ENCODE data around the gene BMPER.

Gene BMPER

GRCh38 chr7:34026481-34027190 is 121.3 kb downstream of the BMPER start:
- no peak for DNase-seq (ENCODE audit: low read depth in 2 of 2)

- no peak for DNase-seq (ENCODE audit: low read depth in 2 of 2)
Observed at GRCh38 chr7:34031156-34031555, 125.8 kb downstream of the BMPER start.

DNA sequence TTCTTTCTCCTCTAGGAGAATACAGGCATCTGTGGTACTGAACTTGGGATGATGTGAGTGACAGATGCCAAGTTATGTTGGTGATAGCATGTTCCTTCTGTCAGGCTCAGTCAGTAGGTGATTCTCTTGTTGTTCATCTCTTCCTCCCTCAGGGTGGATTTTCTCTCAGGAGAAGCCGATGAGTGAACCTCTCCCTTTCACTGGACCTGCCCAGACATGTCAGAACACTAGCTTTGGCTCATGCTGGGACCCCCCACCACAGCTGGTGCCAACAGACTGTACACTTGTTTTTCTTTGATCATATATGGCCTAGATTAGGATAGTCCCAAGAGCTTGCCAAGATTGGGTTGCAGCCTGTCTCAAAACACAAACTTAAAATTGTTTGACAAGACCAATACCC is 129.4 kb downstream of the BMPER start:
- no peak for DNase-seq (ENCODE audit: low read depth in 2 of 2)

DNA sequence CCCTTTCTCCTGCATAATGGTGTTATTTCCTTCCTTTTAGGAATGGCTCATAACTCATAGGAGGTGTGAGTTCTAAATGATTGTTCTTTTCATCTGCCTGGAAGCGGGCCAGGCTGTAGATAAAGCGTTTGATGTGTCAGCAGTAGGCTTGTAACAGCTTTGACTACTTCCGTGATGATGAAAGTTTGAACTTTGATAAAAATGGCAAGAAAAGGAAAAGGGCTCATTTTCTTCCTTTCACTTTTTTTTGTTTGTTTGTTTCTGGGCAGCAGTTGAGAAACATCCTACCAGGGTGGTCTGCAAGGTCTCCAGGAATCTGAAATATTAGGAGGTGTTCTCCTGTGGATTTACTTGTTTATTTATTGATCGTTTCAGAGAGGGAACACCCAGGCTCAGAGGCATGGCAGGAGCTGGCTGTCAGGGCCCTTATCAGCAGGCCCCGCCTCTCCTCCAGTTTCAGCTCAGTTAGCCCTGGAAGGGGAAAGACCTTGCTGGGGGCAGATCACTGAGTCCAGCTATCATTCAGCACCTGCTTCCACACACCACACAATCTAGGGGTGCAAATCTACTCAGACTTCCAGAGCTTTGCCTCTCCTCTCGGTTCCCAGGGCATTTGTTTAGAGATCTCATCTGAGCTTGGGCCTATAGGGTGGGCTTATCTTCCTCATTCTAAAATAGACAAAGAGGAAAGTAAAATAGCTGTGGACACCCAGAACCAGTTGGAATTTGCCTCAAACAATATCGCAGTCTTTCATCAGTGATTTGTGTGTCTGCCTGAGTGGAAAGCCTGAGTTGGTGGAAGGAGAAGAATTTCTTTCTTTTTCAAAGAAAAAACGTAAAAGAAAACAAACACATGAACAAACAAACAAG is 130.9 kb downstream of the BMPER start:
- no peak for DNase-seq (ENCODE audit: low read depth in 2 of 2)

- no peak for DNase-seq (ENCODE audit: low read depth in 2 of 2)
Observed at GRCh38 chr7:34036972-34037792, 131.8 kb downstream of the BMPER start.

DNA sequence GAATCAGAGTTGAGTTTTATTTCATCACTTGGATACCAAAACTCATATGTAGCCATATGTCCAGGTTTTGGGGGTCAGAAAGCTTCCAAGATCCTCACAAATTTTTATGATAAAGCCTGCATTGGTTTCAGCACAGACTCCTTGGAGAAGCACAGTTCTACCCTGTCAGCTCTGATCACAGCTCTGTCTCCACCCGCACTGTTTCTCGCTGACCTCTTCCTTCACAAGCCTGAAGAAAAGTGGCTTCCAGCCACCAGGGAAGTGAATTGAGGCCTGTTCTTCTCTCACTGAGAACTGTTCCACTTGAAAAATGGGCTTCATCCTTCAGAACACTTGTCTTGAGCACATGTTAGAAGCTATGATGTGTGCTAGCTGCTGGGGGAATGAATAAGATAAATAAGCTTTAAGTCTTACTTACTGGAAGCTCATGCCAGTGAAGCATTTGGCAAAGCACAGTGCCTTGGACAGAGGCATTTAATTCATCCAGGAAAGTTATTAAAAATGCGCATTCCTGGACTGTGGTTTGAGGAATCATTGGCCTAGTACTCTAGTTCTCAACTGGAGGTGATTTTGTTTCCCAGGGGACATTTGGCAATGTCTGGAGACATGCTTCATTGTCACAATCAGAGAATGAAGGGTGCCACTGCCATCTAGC is 133.6 kb downstream of the BMPER start:
- no peak for DNase-seq (ENCODE audit: low read depth in 2 of 2)

DNA sequence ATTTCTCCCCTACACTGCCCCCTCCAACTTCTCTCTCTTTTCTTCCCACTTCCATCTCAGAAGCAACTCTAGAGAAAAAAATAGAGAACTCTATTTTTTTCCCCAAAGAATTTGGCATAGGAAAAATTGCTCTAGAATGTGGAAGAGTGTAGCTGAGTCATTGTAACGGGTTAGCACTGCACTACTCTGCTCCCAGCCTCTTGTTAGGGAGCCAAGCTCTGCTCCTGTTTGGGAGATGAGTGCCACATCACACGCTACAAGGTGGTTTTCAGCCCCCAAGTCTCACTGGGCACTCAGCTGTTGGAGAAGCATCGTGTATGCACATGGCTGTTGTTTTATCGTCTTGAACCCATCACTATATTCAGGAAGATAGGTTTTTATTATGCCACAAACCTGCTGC is 136.4 kb downstream of the BMPER start:
- DNase-seq (ENCODE audit: low read depth in 2 of 2): no peak

DNA sequence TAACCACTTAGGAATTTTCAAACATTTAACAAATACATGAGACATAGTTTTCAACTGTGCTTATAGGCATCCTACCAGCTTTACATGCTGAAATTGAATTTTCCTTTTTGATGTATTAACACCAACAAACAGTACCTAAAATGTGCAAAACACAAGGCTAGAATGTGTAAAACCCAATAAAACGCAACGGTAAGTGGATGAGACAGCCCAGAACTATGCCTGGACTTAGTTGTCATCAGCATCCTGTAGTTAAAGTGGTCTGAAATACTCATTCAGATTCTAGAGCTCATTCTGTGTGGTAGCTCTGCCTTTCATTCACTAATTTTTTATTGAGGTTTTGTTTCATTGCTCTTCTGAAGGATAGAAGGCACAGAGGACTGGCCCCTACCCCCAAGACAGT is 137.1 kb downstream of the BMPER start:
- DNase-seq (ENCODE audit: low read depth in 2 of 2): peak in 1 of 2 experiments; percentile 40

DNA sequence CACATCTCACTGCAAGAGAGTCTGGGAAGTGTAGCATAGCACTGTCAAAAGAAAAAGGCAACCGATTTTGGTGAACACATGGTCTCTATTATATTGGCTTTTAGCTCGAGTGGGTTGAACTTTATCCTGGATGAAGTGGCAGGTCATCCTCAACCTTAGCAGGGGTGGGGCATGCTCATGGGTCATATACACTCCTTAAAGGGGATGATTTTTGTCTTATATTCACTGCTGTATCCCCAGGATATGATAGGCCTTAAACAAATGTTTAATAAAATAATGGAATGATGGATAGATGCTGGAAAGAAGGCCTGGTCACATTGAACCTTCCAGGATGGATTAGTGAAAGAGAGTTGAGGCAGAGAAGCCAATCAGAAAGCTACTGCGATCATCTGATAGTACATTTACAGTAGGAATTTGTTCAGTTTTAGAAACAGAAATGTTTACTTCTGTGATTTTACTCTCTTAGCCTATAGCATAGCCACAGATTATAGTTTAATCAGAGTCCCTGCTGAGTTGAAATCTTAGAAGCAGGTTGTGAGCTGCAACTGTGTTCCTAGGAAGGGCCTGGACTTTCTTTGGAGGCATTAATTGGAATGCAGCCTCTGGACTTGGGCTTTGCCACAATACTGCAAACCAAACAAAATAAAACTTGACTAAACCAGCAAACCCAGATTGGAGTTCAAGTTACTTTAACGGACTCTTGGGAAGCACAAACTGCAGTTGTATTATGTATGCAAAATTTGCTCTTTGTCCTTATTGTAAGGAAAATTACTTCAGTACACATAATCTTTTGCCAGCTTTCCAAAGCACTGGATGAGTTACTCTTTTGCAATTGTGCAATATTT is 138.3 kb downstream of the BMPER start:
- no peak for DNase-seq (ENCODE audit: low read depth in 2 of 2)

DNA sequence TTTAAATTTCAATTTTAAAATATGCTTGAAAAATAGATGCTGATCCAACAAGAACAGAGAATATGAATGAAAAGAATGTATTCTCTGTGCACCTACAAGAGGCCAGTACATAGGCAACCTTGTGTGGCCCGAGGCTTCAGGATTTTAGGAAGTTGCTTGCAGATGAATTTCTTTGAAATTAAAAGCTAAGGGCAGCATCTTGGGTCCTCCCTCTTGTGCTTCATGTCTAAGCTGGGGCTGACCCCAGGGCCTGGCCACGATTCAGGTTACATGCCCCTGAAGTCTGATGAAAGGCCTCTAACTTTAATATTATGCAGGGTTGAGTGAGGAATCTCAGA is 138.9 kb downstream of the BMPER start:
- no peak for DNase-seq (ENCODE audit: low read depth in 2 of 2)

DNA sequence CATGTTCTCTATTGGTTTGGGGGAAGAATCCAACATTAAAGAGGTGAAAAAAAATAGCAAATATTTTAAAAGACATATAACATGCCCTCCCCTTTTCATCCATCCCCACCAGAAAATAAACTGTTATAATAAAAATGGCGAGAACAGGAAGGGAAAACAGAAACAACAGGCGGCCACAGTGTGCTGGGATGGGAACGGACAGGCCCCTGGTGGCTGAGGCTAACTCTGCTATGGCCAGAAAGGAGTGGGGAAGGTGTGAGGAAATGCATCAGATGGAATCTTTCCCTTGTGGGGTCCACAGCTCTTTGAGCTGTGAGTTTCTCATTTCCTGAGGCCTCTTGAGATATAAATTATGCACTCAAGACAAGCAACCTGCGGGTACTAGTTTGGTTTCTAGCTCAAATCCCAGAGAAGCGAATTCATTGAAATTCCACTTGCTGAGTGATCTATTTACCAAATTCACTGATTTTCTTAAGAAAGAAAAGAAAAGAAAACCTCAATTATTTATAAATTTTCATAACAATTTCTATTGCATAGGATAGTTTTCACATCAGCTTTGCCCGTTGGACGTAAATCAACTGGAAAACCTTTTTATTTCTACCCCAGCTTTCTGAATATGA is 139.5 kb downstream of the BMPER start:
- no peak for DNase-seq (ENCODE audit: low read depth in 2 of 2)

DNA sequence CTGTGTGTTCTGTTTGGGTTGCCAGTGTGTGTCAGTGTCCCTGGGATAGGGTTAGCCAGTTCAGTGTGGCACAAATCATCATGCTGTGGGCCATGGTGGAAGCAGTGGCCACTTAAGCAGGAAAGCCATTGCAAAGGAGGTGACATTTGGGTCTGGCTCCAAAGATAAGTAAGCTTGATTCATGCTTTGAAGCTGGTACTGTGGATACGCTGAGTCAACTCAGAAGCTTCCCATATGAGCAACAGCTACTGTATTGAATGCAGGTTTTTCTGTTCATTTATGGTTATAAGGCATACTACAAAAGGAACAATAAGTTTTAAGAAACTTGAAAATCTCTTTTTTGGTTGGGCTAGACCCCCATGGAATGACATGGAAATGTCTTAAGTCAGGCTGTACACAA is 143.1 kb downstream of the BMPER start:
- no peak for DNase-seq (ENCODE audit: low read depth in 2 of 2)

GRCh38 chr7:34054075-34054474 is 148.7 kb downstream of the BMPER start:
- DNase-seq (ENCODE audit: low read depth in 2 of 2): no peak

- DNase-seq (ENCODE audit: low read depth in 2 of 2): no peak
Observed at GRCh38 chr7:34057136-34057535, 151.8 kb downstream of the BMPER start.

DNA sequence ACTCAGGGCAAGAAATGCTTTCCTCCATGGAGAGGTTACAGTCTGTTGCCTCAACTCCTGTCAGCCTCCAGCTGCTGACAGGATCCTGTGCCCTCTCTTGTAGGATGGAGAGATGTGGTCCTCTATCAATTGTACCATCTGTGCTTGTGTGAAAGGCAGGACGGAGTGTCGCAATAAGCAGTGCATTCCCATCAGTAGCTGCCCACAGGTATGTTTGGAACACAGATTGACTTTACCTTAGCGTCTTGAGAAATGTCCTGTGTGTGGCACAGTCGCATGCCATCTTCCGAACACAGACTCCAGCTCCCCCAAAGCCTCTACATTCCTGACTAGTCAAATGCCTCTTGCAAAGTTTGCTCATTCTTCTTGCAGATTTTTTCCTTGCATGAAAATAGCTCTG is 152.6 kb downstream of the BMPER start:
- no peak for DNase-seq (ENCODE audit: low read depth in 2 of 2)

- no peak for DNase-seq (ENCODE audit: low read depth in 2 of 2)
Observed at GRCh38 chr7:34058801-34059135, 153.4 kb downstream of the BMPER start.

- DNase-seq (ENCODE audit: low read depth in 2 of 2): no peak
Observed at GRCh38 chr7:34059136-34059828, 153.9 kb downstream of the BMPER start.

GRCh38 chr7:34060196-34060947 is 155.0 kb downstream of the BMPER start:
- DNase-seq (ENCODE audit: low read depth in 2 of 2): peak in 1 of 2 experiments; percentile 41

- DNase-seq (ENCODE audit: low read depth in 2 of 2): peak; percentile 72 to 78
Observed at GRCh38 chr7:34061149-34061548, 155.8 kb downstream of the BMPER start.
